HL-60 (cell line): Measurements from ENCODE around the gene HBG1.

Experiments
- CTCF ChIP-seq: IDR thresholded peaks from one replicate; pipeline ENCODE4 v1.5.1; 2011; ENCODE audit warnings: low read length, control low read depth, inconsistent platforms; ENCODE audit not compliant: insufficient read depth
- POLR2AphosphoS5 ChIP-seq: IDR thresholded peaks from 2 replicates; pipeline ENCODE4 v1.6.1; 2012; ENCODE audit warnings: low read depth
- TF ChIP-seq, protein P1 (sequence below): IDR thresholded peaks from 2 replicates; pipeline ENCODE4 v1.6.1; 2012; ENCODE audit warnings: low read depth; ENCODE audit not compliant: insufficient replicate concordance

DNA sequence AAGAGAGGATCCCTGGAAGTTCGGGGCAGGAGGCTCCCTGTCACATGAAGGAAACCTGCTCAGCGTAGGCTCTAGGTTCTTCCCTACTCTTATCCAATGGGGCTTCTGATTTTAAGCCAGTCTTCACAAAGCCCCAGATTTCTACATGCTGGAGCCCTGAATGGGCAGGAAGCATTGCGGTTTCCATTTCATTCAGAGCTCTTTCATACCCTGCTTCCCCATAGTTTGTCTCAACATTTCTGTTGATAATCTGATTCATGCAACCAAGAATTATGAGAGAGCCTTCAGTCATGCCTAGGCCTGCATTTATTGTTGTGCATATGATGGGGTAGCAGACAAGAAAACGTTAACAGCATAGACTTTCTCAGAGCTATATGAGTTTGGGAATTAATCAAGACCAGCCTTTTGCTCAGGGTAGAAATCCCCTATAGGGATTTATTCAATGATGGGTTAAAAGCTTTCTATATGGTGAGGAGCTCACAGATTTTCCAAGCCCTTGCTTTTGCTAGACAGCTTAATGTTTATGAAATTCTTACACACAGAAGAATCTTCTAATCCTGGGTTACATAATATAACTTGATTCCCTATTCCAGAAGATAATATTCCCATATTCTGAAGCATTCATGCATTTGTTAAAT, 36.2 kb upstream of the HBG1 start:
- TF ChIP-seq CTCF (no peak), POLR2AphosphoS5 (no peak)
- TF ChIP-seq, protein P1, sequence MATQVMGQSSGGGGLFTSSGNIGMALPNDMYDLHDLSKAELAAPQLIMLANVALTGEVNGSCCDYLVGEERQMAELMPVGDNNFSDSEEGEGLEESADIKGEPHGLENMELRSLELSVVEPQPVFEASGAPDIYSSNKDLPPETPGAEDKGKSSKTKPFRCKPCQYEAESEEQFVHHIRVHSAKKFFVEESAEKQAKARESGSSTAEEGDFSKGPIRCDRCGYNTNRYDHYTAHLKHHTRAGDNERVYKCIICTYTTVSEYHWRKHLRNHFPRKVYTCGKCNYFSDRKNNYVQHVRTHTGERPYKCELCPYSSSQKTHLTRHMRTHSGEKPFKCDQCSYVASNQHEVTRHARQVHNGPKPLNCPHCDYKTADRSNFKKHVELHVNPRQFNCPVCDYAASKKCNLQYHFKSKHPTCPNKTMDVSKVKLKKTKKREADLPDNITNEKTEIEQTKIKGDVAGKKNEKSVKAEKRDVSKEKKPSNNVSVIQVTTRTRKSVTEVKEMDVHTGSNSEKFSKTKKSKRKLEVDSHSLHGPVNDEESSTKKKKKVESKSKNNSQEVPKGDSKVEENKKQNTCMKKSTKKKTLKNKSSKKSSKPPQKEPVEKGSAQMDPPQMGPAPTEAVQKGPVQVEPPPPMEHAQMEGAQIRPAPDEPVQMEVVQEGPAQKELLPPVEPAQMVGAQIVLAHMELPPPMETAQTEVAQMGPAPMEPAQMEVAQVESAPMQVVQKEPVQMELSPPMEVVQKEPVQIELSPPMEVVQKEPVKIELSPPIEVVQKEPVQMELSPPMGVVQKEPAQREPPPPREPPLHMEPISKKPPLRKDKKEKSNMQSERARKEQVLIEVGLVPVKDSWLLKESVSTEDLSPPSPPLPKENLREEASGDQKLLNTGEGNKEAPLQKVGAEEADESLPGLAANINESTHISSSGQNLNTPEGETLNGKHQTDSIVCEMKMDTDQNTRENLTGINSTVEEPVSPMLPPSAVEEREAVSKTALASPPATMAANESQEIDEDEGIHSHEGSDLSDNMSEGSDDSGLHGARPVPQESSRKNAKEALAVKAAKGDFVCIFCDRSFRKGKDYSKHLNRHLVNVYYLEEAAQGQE = no peak
